GM19023 (cell line): Measurements from ENCODE around the gene OXSR1.
"Not testable (repeated sequence)": the region's sequence is repeated elsewhere in the genome, so short reads cannot be mapped to it uniquely, and the experiment has no call there.

ENCODE experiments used
- ATAC-seq: cut with Tn5 transposase; IDR thresholded peaks from one replicate; pipeline ENCODE4 v1.9.1; 2021; ENCODE audit warnings: mild to moderate bottlenecking, moderate library complexity; ENCODE audit not compliant: unreplicated experiment

The OXSR1 gene

GRCh38 chr3:38265604-38266307, 100.4 kb downstream of the OXSR1 start, which contains the start of gene SLC22A13:
Gene SLC22A13, plus strand, starts transcription at chr3:38265812. Its CDS starts 49 bp downstream, at chr3:38265861.
- no peak for ATAC-seq

- ATAC-seq: no peak
Observed at GRCh38 chr3:38266810-38267209, 101.5 kb downstream of the OXSR1 start.

- no peak for ATAC-seq
Observed at GRCh38 chr3:38267662-38268061, 102.3 kb downstream of the OXSR1 start.

- no peak for ATAC-seq
Observed at GRCh38 chr3:38268087-38268486, 102.8 kb downstream of the OXSR1 start.

GRCh38 chr3:38268522-38268921, 103.2 kb downstream of the OXSR1 start:
- no peak for ATAC-seq

GRCh38 chr3:38270606-38271005, 105.3 kb downstream of the OXSR1 start:
- no peak for ATAC-seq

GRCh38 chr3:38271553-38271952, 106.2 kb downstream of the OXSR1 start:
- no peak for ATAC-seq

- ATAC-seq: no peak
Observed at GRCh38 chr3:38274864-38275649, 109.7 kb downstream of the OXSR1 start.

- ATAC-seq: no peak
Observed at GRCh38 chr3:38275658-38276057, 110.3 kb downstream of the OXSR1 start.

GRCh38 chr3:38276081-38276916, 111.0 kb downstream of the OXSR1 start:
- ATAC-seq: no peak

GRCh38 chr3:38276917-38277630, 111.7 kb downstream of the OXSR1 start:
- ATAC-seq: no peak

- ATAC-seq: no peak
Observed at GRCh38 chr3:38278841-38279240, 113.5 kb downstream of the OXSR1 start.

- ATAC-seq: no peak
Observed at GRCh38 chr3:38281895-38282686, 116.8 kb downstream of the OXSR1 start, which contains the start of gene SLC22A14. Gene SLC22A14, plus strand, starts transcription at chr3:38282294. Its CDS starts 23,733 bp downstream, at chr3:38306027.

- ATAC-seq: no peak
Observed at GRCh38 chr3:38283810-38284755, 118.7 kb downstream of the OXSR1 start.

GRCh38 chr3:38284756-38285150, 119.4 kb downstream of the OXSR1 start:
- no peak for ATAC-seq

GRCh38 chr3:38289286-38290217, 124.2 kb downstream of the OXSR1 start:
- not testable (repeated sequence) for ATAC-seq

- not testable (repeated sequence) for ATAC-seq
Observed at GRCh38 chr3:38297053-38297452, 131.7 kb downstream of the OXSR1 start.

- no peak for ATAC-seq
Observed at GRCh38 chr3:38297537-38297936, 132.2 kb downstream of the OXSR1 start.
